Stimulated activated CD4-positive, alpha-beta T cell treated with anti-CD3 and anti-CD28 coated beads, Interleukin-1b, Interleukin-23, amount 100 ng/mL, for 24 hours (primary cell): ENCODE results near the gene CAMKMT.

Experiments used
- DNase-seq, 4 experiments: peaks; one replicate each; pipeline ENCODE4 v3.0.0-alpha.2; 2020; ENCODE audit warnings: low read depth in 4 of 4, low spot score in 1 of 4

CAMKMT gene

DNA sequence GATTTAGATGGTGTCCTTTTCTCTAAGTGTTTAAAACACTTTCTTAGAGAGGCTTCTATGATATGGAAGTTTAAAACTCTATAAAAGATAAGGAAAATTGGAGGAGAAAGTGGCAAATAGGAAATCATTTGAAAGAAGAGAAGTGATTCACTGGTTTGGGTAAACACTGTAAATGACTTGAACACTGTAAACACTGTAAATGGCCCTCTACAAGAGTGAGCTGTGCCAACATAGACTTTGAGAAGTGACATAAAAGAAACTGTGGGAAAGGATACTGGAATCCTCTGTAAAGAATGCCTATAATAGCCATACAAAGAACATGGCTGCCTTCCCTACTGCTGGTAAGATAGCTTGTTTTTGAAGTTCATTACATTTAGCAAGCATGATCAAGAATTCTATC, 368.8 kb downstream of the CAMKMT start:
- DNase-seq, result no peak

DNA sequence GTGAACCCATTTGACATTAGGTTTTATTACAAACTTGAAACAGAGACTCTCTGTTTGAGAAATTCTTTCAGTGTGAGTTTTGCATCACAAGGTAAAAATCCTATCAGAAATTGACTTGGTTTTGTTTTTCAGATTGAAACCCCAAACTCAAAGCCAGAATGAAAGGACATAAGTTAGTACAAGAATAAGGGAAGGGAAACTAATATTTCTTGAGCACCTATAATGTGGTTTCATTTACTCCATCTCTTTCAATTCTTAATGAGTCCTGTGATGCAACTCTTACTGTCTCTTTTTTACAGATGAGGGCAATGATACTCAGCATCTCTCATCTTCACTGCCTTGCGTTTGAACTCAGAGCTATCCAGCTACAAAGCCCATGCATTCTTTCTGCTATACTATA, 369.8 kb downstream of the CAMKMT start:
- no peak for DNase-seq

DNA sequence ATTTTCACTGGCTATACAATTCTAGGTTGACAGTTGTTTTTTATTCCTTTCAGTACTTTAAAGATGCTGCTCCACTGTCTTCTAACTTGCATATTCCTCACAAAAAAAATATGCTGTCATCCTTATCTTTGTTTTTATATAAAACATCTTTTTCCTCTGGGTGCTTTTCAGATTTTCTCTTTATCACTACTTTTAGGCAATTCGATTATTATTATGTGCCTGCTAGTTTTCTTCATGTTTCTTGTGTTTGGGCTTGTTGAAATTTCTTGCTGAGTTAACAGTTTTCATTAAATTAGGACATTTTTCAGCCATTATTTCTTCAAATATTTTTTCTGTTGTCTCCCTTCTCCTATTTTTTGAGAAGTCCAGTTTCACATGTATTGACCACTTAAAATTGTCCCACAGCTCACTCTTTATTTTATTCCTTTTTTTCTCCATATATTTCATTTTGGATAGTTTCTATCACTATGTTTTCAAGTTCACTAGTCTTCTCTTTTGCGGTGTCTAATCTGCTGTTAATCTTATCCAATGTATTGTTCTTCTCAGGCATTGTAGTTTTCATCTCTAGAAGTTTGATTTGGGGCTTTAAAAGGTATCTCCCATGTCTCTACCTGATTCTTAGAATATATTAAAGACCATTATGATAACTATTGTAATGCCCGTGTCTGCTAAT, 374.7 kb downstream of the CAMKMT start:
- DNase-seq, result no peak

DNA sequence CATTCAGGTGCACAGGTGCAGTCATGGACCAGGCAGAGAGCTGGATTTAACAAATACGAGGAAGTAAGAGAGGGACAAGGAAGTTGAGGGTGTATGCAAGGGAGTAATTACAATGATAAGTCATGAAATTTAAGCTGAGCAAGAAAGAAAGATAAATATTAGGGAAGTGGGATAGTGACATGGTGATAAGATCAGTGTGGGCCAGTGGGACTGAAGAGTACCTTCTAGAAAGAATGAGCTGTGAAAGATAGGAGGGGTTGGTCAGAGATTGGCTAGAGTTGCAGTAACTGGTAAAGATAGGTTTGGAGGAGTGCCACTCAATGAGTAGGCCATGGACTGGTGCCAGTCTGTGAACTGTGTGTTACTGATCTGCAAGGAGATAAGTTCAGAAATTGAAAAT, 378.9 kb downstream of the CAMKMT start:
- DNase-seq, result no peak

DNA sequence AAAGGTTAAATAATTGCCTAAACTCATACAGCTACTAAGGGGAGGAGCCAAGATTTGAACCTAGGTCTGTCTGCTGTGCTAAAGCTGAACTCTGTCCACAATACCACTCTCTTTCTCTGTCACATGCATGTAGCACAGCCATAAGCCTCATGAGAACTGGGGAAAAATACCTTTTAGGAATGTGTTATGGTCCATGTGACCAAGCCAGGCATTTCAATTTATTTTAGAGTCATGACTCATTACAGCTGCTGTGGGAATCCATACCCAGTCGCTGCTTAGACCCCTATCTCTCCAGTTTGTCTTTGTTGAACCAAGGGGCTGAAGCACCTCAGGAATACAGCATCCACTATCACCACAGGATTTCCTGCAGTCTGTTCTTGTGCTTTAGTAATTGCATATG, 379.8 kb downstream of the CAMKMT start:
- DNase-seq, result no peak

DNA sequence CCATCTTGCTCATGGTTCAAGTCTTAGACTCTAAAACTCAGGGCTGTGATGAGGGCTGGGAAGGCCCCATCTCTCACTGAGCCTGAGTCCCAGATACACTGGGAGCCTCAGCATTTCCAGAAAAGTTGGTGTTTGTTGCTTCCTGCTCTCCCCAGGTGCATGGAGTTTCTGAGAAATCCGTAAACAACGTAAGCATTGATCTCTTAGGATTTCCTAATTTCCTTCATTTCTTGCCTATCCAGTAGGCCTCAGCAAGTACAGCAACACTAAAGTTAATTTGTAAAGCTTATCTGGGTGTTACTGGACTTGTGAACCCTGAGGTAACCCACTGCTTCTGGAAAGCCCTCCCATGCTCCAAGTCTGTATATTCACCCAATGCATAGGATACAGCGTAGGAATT, 380.3 kb downstream of the CAMKMT start:
- no peak for DNase-seq

DNA sequence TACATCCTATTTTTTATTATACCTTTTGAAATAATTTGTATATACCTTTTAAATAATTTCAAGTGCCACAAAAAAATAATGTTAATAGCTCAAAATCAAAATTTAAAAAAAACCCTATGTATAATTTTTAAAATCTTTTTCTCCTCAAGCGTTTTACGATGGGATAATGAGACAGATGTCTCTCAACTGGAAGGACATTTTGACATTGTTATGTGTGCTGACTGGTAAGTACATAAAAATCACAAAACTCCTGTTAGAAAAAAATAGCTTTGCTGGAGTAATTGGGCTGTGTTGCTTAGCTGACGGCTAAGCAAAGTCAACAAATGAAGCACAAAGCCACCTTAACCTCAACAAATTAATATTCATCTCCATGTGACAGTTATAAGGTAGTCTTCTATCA, 381.7 kb downstream of the CAMKMT start:
- DNase-seq, result no peak

DNA sequence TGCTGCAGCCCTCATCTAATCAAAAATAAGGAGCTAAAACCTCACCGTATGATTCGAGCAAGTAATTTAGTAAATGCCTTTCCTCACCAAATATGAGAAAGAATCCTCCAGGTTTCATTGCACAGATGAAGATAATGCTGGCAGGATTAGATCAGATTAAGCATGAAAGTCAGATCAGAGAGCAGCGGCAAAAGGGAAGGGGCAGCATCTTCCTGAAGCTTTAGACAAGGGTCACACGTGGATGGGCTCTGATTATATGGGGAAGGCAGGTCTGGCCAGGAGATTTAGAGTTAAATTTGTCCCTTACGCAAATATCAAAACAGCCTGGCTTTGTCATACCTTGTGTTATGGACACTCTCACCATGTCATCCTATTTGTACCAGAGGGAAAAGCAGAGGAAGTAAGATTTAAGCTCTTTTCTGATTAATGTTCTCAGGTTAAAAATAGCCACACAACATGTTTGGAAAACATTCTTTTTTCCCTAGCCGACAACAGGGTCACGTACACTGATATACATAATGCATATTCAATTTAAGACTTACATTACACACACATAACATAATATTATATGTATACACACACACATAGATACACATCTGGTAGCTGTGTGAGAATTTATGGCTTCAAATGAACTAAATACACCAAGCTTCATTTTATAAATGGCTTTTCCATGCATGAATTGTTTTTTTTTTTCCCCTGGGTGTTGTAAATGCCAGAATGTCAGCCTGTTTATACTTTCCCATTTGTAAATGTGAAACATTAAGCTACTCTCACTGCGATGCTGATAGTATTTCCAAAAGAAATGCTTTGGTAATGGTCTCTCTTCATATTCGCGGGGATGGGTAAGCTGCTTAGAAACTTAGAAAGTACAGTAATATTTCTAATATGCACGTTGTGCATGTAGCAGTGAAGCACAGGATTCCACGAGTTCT, 383.5 kb downstream of the CAMKMT start:
- no peak for DNase-seq

DNA sequence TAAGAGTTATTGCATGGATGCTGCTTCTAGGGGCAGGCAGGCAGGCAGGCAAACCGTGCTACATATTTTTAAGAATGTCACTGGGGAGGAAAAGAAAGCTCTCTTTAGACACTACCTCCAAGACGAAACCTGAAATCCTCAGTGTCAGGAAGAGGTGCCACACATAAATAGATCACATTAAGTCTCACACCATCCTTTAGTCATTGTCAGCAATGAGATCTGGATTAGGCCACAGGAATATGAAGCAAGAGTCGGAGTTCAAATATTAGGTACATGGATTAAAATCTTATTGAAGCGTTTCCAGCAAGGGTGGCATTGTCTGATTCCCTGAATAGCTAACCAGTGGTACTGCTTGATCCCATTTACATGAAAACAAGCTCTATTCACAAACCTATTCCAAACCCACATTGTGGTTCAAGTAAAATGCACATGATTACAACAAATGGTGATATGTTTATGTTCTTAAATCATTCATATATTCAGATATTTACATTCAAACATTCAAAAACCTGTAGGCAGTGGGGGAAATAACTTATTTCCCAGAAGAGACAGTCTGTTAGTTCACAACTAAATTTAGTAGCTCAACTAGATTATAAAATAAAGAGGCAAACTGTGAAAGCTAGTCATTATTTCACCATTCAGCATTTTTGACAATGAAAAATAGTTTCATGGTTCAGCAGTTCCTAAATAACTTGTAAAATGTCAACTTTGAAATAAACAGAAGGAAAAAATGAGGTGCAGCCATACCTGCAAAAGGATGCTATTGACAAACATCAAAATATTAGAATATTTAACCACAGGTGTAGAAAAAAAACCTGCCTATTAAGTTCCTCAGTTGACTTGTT, 384.4 kb downstream of the CAMKMT start:
- DNase-seq, result no peak

DNA sequence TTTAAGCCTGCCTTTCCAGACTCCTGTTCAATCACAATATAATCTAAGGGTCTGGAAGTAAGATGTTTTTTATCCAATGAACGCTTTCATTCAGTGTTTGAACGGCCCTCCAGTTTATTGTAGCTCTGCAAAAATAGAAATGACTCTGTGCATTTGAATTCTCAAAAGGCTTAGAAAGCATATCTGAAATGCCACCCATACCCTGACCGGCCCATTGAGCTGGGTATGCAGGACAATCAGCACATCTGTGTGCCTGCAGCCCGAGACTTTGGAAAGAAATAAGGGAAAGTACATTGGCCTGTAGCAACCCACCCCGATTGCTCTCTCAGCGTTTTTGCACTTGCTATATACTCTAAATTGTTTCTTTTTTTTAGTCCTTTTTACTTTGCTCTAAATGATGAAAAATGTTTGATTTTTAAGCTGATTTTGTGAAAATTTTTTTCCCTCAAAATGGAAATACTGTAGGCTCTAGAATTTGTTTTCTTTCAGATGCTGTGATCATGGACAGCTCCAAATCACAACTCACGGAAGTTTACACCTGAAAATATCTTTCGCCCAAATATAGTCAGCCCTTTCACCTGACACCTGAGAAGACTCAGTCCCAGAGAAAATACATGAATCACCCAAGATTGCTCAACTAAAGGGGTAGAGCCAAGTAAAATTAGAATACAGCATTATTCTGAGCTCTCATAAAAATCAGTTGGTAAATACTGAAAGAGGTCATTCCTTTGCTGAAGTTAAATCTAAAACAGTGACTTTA, 385.3 kb downstream of the CAMKMT start:
- no peak for DNase-seq

DNA sequence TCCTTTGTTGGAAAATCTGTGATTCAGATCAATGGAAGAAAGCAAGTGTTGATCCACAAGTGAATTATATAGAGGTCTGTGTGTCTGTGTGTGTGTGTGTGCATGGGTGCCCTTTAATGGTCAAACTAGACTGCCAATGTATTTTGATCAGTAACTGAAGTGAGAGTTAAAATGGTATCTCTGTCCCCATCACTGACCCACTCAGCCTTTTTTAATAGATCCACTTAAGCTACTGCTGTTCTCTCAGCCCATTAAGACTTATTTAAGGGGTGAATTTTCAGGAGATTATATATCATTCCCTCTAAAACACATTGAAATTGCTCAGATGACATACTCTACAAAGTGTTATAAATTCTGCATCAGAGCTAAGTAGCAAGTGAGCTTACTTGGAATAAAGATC, 386.0 kb downstream of the CAMKMT start:
- DNase-seq, result no peak

DNA sequence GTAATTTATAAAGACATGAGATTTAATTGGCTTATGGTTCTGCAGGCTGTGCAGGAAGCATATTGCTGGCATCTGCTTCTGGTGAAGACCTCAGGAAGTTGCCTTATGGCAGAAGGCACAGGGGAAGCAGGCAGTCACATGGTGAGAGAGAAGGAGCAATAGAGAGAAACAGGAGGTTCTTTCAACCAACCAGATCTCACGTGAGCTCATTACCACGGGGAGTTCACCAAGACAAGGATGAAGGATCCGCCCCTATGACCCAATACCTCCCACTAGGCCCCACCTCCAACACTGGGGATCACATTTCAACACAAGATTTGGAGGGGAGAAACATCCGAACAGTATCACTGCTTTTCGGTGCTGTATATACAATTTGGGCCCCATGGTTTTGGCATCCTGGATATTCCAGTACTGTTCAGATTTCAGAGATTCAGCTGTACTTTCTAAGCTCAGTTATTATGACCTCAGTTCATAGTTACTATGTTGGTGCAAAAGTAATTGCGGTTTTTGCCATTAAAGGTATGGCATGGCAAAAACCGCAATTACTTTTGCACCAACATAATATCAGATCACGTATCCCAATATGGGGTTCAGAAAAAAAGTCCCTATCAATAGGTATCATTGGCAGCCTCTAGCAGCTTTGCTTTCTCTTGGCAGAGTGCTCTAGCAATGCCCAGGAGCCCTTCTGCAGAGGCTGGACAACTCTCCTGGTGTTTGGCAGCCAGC, 390.2 kb downstream of the CAMKMT start:
- no peak for DNase-seq

DNA sequence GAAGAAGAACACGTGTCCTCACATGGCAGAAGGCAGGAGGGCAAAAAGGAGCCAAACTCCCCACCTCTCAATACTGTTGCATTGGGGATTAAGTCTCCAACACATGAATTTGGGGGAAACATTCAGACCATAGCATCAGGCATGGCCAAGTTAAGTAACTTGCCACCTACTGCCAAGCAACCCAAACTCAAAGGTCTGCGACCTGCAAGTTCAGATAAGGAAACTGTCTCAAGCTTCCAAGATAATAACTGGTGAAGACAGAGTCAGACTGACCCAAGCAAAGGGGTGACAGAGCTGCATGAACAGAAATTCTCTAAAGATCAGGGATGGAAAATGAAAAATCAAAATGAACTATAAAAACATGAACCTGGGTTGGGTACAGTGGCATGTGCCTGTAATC, 391.0 kb downstream of the CAMKMT start:
- DNase-seq, result no peak

DNA sequence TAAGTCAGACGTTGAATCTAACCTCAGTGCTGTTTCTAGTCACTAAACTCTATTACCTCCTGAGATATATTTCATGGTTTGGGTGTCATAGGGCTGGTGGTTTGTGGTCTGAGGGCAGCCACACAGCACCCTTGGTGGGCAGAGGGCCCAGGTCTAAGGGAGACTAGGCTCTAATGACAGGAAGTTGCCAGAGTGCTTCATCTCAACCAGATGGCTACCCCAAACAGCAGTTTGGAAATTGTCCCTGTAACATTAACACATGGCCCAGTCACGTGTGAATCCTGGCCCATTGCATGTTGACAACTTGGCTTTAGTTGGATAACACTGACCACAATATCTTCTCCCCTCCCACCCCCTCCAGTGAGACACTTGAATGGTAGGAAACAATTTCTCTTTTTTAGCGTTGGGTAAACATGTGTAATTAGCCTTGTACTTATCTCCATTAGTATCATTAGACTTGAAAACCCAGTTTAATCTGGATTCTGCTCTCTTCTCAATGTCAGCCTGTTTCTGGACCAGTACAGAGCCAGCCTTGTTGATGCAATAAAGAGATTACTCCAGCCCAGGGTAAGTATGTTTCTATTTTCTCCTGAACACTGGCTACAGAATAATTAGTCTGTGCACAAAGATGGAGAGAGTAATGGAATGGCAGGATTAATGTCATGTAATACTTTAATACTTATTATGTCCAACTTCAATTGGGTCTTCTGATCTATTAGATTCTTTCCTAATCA, 392.0 kb downstream of the CAMKMT start:
- DNase-seq, result no peak

DNA sequence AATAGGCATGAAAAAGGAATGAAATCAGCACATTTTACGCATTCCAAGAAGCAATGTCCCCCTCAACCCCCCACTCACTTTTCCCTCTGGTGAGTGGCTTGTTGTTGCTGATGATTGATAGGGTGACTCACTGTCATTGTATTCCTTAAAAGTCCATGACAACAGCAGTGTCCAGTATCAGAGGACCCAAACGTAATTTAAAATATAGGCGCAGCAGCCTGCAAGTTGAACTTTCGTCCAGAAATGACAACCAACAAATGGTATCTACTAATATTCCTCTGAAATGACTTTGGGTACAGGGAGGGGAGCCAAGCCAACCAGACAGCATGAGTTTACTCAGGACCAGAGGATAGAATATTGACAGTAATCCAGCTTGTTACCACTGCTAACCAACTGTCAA, 396.8 kb downstream of the CAMKMT start:
- no peak for DNase-seq

DNA sequence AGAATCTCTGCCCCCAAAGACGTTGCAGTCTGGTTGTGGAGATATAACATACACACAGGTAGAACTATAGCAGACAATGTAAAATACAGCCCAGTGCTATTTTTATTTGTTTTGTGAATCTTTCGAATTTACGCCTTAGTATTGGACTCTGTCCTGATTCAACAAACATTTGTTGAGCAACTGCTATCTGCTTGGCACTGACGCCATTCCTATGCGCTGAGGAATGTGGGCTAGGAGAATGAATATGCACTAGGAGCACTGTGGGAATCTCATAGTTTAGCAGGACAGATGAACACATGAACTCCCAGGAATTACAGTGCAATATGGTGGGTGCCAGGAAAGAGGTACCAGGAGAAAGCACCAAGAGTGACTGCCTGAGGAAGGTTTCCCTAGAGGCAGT, 398.1 kb downstream of the CAMKMT start:
- no peak for DNase-seq

DNA sequence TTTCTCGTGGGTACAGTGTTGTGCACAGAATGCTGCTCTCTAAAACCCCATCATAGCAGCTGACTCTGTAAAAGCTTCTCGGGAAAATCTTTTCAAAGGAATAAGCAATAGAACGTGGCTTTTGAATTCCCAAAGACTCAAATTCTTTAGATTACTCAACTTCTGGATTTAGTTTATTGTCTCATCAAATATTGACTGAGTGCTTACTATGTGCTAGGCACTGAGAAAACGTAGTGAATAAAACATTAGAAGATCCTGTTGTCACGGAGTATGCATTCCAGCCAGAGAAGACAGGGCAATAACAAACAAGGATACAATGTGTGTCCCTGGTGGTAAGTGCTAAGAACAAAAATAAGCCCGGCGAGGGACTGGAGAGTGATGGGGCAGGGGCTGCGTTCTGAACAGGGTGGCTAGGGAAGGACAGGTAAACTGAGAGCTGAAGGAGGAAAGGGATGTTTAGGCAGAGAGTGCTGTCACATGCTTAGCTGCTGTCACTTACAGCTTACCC, 401.6 kb downstream of the CAMKMT start:
- DNase-seq, result no peak

DNA sequence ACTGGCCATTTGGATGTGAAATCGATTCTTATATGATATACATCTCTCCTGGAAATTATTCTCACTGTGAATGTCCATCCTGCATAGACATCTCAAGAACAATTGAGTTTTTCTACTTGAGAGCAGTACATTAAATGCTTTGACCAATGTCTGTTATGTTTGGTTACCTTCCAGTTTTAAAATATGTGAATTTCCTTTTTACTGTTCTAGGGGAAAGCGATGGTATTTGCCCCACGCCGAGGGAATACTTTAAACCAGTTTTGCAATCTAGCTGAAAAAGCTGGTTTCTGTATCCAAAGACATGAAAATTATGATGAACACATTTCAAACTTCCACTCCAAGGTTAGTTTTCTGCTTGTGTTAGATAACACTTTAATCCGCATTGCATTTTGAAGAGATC, 404.5 kb downstream of the CAMKMT start:
- DNase-seq, result no peak

DNA sequence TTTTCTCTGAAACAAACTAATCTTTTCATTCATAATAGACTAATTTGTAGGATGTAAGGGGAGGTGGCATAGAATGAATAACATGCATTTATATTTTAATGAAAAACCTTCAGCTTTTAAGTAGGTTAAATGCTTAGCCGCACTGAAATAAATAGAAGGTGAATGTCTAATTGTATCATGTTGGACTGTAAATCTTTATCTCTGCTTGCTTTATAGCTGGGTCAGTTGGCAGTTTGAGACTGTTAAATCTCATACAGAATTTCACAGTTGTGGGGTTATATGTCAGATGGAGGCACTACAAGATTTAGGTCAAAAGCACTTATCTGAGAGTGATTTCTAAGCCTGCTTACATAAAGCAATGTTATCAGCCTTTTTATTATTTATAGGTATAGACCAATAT, 405.0 kb downstream of the CAMKMT start:
- no peak for DNase-seq
